GM23338 (cell line): ENCODE results near the gene TTBK2. TPM values are rescaled to one million over a fixed set of nuclear protein-coding genes. Genes with fewer than 3 reads are reported as not detected.

Experiments
- ATAC-seq: fragments of 200-7000 bp; cut with Tn5 transposase; 3 replicates; pipeline ENCODE4 v1.9.1; 2020
- DNase-seq: peaks from one replicate; pipeline ENCODE4 v3.0.0-alpha.2; 2015; ENCODE audit warnings: low spot score
- H2AFZ ChIP-seq: fragments of 200-600 bp; sonication (generic); 2 replicates; pipeline ENCODE4 v1.8.0; 2016; ENCODE audit warnings: antibody characterized with exemption, mild to moderate bottlenecking, moderate library complexity
- H3F3A ChIP-seq: fragments of 200-600 bp; sonication (generic); replicated peaks from 2 replicates; pipeline ENCODE4 v1.8.0; 2017; ENCODE audit warnings: antibody characterized with exemption, mixed run types, low read depth
- H3K27ac ChIP-seq: fragments of 200-600 bp; sonication (generic); 2 replicates; pipeline ENCODE4 v1.6.1; 2016; ENCODE audit warnings: low read depth
- H3K27me3 ChIP-seq: fragments of 200-600 bp; sonication (generic); 2 replicates; pipeline ENCODE4 v1.8.0; 2016; ENCODE audit warnings: mild to moderate bottlenecking, mixed run types, moderate library complexity; ENCODE audit not compliant: insufficient read depth
- H3K36me3 ChIP-seq: fragments of 200-600 bp; sonication (generic); 2 replicates; pipeline ENCODE4 v1.8.0; 2016; ENCODE audit warnings: mild to moderate bottlenecking; ENCODE audit not compliant: insufficient read depth
- H3K4me1 ChIP-seq: fragments of 200-600 bp; sonication (generic); 2 replicates; pipeline ENCODE4 v1.8.0; 2016; ENCODE audit warnings: mild to moderate bottlenecking, moderate library complexity; ENCODE audit not compliant: insufficient read depth
- H3K4me2 ChIP-seq: fragments of 200-600 bp; sonication (generic); 2 replicates; pipeline ENCODE4 v1.7.1; 2017; ENCODE audit warnings: mixed run types
- H3K4me3 ChIP-seq: fragments of 200-600 bp; sonication (generic); 2 replicates; pipeline ENCODE4 v1.6.1; 2016; ENCODE audit warnings: mixed run types
- H3K79me2 ChIP-seq: fragments of 200-600 bp; sonication (generic); replicated peaks from 2 replicates; pipeline ENCODE4 v1.8.0; 2017; ENCODE audit warnings: mild to moderate bottlenecking; ENCODE audit not compliant: insufficient read depth
- H3K9me2 ChIP-seq: fragments of 200-600 bp; sonication (generic); 2 replicates; pipeline ENCODE4 v1.8.0; 2017; ENCODE audit not compliant: insufficient read depth
- H4K20me1 ChIP-seq: fragments of 200-600 bp; sonication (generic); replicated peaks from 2 replicates; pipeline ENCODE4 v1.8.0; 2017; ENCODE audit warnings: mild to moderate bottlenecking; ENCODE audit not compliant: insufficient read depth
- H3K27ac Mint-ChIP-seq: 2 replicates; pipeline ENCODE4 v1.8.0; 2020; ENCODE audit warnings: inconsistent platforms, mild to moderate bottlenecking, moderate library complexity, mixed read lengths
- H3K27me3 Mint-ChIP-seq: 3 replicates; pipeline ENCODE4 v1.8.0; 2022; ENCODE audit warnings: low read depth, mild to moderate bottlenecking, moderate library complexity, mixed read lengths, inconsistent platforms; ENCODE audit not compliant: insufficient read depth, poor library complexity
- H3K36me3 Mint-ChIP-seq: 3 replicates; pipeline ENCODE4 v1.8.0; 2021; ENCODE audit warnings: low read depth, mild to moderate bottlenecking, inconsistent platforms, moderate library complexity, mixed read lengths
- H3K4me1 Mint-ChIP-seq: 3 replicates; pipeline ENCODE4 v1.8.0; 2020; ENCODE audit warnings: mild to moderate bottlenecking, inconsistent platforms, mixed read lengths
- H3K4me3 Mint-ChIP-seq: 3 replicates; pipeline ENCODE4 v1.8.0; 2021; ENCODE audit warnings: moderate library complexity, mild to moderate bottlenecking, inconsistent platforms, mixed read lengths
- H3K9me3 Mint-ChIP-seq: 3 replicates; pipeline ENCODE4 v1.8.0; 2020; ENCODE audit warnings: moderate library complexity, mild to moderate bottlenecking, inconsistent platforms, mixed read lengths
- CREB1 ChIP-seq: fragments of 250-450 bp; sonication (Bioruptor Pico); IDR thresholded peaks from 2 replicates; pipeline ENCODE4 v1.5.0; 2020; ENCODE audit warnings: low read depth, mild to moderate bottlenecking, moderate library complexity
- EZH2 ChIP-seq: fragments of 200-600 bp; sonication (generic); IDR thresholded peaks from one replicate; pipeline ENCODE4 v1.8.0; 2017; ENCODE audit warnings: antibody characterized with exemption, mild to moderate bottlenecking, low read depth; ENCODE audit not compliant: unreplicated experiment
- EZH2phosphoT487 ChIP-seq: fragments of 200-600 bp; sonication (generic); IDR thresholded peaks from one replicate; pipeline ENCODE4 v1.8.1; 2018; ENCODE audit warnings: antibody characterized with exemption; ENCODE audit not compliant: unreplicated experiment
- JUNB ChIP-seq: IDR thresholded peaks from one replicate; pipeline ENCODE4 v1.6.1; 2016; ENCODE audit warnings: antibody characterized with exemption; ENCODE audit not compliant: unreplicated experiment
- NANOG ChIP-seq: IDR thresholded peaks from 2 replicates; pipeline ENCODE4 v1.6.1; 2016; ENCODE audit warnings: antibody characterized with exemption, borderline replicate concordance
- POLR2AphosphoS5 ChIP-seq: IDR thresholded peaks from 2 replicates; pipeline ENCODE4 v1.6.1; 2016; ENCODE audit warnings: antibody characterized with exemption, low read depth
- STAT1 ChIP-seq: IDR thresholded peaks from one replicate; pipeline ENCODE4 v1.6.1; 2016; ENCODE audit warnings: antibody characterized with exemption; ENCODE audit not compliant: unreplicated experiment
- ZNF114 ChIP-seq: fragments of 250-450 bp; sonication (Bioruptor Pico); IDR thresholded peaks from 2 replicates; pipeline ENCODE4 v1.5.0; 2020; ENCODE audit warnings: mild to moderate bottlenecking, moderate library complexity
- ZNF331 ChIP-seq: fragments of 250-450 bp; sonication (Bioruptor Pico); IDR thresholded peaks from 2 replicates; pipeline ENCODE4 v1.5.0; 2020; ENCODE audit warnings: low read depth, mild to moderate bottlenecking, moderate library complexity
- polyA plus RNA-seq: library from polyadenylated mRNA; unstranded; fragments of >200 nt; fragmentation: Nextera tagmentation; extraction: Ambion mirVana; gene quantifications from 2 replicates; pipeline ENCODE4 v1.2.1, GENCODE V29; 2016
- total RNA-seq: library from RNA; depleted of rRNA; stranded (reverse); fragments of >200 nt; shearing (Covaris generic); gene quantifications from 2 replicates; pipeline ENCODE4 v1.2.3, GENCODE V29; 2014
- TF ChIP-seq, protein P1 (sequence below): IDR thresholded peaks from 2 replicates; pipeline ENCODE4 v1.6.1; 2016; ENCODE audit warnings: antibody characterized with exemption
- TF ChIP-seq, protein P2 (sequence below): IDR thresholded peaks from one replicate; pipeline ENCODE4 v1.6.1; 2018; ENCODE audit warnings: antibody characterized with exemption; ENCODE audit not compliant: unreplicated experiment
- TF ChIP-seq, protein P3 (sequence below): fragments of 250-450 bp; sonication (Bioruptor Pico); IDR thresholded peaks from 2 replicates; pipeline ENCODE4 v1.5.0; 2020; ENCODE audit warnings: mild to moderate bottlenecking, moderate library complexity
- TF ChIP-seq, protein P4 (sequence below), 2 experiments: fragments of 200-600 bp in 1 of 2; sonication (generic) in 1 of 2; conservative IDR thresholded peaks; 2 replicates each; pipeline versions ENCODE4 v1.5.1 to v1.6.1; 2016 to 2017; ENCODE audit warnings: antibody characterized with exemption in 2 of 2, low read depth in 2 of 2, mild to moderate bottlenecking in 2 of 2, moderate library complexity in 1 of 2

Gene TTBK2
- total and polyA plus RNA-seq, 2 experiments from 2014 or later, result 5.8 to 15.9 TPM

DNA sequence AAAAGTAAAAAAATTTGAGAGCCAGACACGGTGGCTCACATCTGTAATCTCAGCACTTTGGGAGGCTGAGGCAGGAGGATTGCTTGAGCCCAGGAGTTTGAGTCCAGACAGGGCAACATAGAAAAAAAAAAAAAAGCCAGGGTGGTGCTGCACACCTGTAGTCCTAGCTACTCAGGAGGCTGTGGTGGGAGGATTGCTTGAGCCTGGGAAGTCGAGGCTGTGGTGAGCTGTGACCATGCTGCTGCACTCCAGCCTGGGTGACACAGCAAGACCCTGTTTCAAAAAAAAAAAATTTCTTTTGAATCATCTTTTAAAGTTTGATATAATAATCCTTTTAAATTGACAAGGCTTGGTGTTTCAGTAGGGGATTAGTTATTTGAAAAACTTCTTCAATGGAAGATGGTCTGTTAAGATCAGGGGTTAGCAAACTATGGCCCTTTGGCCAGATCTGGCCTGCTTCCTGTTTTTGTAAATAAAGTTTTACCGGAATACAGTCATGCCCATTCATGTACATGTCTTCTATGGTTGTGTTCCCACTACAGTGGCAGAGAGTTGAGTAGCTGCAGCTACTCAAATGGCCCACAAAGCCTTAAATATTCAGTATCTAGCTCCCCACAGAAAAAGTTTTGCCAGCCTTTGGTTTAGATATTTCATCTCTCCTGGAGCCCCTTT lies 212.6 kb downstream of the TTBK2 start:
- Mint-ChIP-seq H3K27ac (no peak overlapping the region), H3K36me3 (no peaks in the 10 kb centered on the region), H3K9me3 (no peaks in the 10 kb centered on the region), H3K27me3 (no peaks in the 10 kb centered on the region), H3K4me3 (no peak overlapping the region), H3K4me1 (no peaks in the 10 kb centered on the region)
- H3F3A ChIP-seq, result no peaks in the 10 kb centered on the region
- H3K27ac ChIP-seq, result no peak overlapping the region
- H3K79me2 ChIP-seq, result no peaks in the 10 kb centered on the region
- H3K27me3 ChIP-seq, result no peaks in the 10 kb centered on the region
- ATAC-seq (no peak), DNase-seq (no peak)
- no peak overlapping the region for H2AFZ ChIP-seq
- H3K4me3 ChIP-seq, result no peak overlapping the region
- no peaks in the 10 kb centered on the region; the same call in 1 of the 2 replicates for H4K20me1 ChIP-seq
- no peak overlapping the region for H3K4me2 ChIP-seq
- no peaks in the 10 kb centered on the region for H3K9me2 ChIP-seq
- TF ChIP-seq, protein P1, sequence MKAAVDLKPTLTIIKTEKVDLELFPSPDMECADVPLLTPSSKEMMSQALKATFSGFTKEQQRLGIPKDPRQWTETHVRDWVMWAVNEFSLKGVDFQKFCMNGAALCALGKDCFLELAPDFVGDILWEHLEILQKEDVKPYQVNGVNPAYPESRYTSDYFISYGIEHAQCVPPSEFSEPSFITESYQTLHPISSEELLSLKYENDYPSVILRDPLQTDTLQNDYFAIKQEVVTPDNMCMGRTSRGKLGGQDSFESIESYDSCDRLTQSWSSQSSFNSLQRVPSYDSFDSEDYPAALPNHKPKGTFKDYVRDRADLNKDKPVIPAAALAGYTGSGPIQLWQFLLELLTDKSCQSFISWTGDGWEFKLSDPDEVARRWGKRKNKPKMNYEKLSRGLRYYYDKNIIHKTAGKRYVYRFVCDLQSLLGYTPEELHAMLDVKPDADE, result no peak
- TF ChIP-seq, protein P2, sequence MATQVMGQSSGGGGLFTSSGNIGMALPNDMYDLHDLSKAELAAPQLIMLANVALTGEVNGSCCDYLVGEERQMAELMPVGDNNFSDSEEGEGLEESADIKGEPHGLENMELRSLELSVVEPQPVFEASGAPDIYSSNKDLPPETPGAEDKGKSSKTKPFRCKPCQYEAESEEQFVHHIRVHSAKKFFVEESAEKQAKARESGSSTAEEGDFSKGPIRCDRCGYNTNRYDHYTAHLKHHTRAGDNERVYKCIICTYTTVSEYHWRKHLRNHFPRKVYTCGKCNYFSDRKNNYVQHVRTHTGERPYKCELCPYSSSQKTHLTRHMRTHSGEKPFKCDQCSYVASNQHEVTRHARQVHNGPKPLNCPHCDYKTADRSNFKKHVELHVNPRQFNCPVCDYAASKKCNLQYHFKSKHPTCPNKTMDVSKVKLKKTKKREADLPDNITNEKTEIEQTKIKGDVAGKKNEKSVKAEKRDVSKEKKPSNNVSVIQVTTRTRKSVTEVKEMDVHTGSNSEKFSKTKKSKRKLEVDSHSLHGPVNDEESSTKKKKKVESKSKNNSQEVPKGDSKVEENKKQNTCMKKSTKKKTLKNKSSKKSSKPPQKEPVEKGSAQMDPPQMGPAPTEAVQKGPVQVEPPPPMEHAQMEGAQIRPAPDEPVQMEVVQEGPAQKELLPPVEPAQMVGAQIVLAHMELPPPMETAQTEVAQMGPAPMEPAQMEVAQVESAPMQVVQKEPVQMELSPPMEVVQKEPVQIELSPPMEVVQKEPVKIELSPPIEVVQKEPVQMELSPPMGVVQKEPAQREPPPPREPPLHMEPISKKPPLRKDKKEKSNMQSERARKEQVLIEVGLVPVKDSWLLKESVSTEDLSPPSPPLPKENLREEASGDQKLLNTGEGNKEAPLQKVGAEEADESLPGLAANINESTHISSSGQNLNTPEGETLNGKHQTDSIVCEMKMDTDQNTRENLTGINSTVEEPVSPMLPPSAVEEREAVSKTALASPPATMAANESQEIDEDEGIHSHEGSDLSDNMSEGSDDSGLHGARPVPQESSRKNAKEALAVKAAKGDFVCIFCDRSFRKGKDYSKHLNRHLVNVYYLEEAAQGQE, result no peak
- TF ChIP-seq ZNF331 (CRISPR knock-in tag) (no peak), NANOG (no peak), ZNF114 (CRISPR knock-in tag) (no peak), STAT1 (no peak), CREB1 (CRISPR knock-in tag) (no peak), EZH2phosphoT487 (no peak), POLR2AphosphoS5 (no peak), JUNB (no peak), EZH2 (no peak)
- TF ChIP-seq, protein P3, sequence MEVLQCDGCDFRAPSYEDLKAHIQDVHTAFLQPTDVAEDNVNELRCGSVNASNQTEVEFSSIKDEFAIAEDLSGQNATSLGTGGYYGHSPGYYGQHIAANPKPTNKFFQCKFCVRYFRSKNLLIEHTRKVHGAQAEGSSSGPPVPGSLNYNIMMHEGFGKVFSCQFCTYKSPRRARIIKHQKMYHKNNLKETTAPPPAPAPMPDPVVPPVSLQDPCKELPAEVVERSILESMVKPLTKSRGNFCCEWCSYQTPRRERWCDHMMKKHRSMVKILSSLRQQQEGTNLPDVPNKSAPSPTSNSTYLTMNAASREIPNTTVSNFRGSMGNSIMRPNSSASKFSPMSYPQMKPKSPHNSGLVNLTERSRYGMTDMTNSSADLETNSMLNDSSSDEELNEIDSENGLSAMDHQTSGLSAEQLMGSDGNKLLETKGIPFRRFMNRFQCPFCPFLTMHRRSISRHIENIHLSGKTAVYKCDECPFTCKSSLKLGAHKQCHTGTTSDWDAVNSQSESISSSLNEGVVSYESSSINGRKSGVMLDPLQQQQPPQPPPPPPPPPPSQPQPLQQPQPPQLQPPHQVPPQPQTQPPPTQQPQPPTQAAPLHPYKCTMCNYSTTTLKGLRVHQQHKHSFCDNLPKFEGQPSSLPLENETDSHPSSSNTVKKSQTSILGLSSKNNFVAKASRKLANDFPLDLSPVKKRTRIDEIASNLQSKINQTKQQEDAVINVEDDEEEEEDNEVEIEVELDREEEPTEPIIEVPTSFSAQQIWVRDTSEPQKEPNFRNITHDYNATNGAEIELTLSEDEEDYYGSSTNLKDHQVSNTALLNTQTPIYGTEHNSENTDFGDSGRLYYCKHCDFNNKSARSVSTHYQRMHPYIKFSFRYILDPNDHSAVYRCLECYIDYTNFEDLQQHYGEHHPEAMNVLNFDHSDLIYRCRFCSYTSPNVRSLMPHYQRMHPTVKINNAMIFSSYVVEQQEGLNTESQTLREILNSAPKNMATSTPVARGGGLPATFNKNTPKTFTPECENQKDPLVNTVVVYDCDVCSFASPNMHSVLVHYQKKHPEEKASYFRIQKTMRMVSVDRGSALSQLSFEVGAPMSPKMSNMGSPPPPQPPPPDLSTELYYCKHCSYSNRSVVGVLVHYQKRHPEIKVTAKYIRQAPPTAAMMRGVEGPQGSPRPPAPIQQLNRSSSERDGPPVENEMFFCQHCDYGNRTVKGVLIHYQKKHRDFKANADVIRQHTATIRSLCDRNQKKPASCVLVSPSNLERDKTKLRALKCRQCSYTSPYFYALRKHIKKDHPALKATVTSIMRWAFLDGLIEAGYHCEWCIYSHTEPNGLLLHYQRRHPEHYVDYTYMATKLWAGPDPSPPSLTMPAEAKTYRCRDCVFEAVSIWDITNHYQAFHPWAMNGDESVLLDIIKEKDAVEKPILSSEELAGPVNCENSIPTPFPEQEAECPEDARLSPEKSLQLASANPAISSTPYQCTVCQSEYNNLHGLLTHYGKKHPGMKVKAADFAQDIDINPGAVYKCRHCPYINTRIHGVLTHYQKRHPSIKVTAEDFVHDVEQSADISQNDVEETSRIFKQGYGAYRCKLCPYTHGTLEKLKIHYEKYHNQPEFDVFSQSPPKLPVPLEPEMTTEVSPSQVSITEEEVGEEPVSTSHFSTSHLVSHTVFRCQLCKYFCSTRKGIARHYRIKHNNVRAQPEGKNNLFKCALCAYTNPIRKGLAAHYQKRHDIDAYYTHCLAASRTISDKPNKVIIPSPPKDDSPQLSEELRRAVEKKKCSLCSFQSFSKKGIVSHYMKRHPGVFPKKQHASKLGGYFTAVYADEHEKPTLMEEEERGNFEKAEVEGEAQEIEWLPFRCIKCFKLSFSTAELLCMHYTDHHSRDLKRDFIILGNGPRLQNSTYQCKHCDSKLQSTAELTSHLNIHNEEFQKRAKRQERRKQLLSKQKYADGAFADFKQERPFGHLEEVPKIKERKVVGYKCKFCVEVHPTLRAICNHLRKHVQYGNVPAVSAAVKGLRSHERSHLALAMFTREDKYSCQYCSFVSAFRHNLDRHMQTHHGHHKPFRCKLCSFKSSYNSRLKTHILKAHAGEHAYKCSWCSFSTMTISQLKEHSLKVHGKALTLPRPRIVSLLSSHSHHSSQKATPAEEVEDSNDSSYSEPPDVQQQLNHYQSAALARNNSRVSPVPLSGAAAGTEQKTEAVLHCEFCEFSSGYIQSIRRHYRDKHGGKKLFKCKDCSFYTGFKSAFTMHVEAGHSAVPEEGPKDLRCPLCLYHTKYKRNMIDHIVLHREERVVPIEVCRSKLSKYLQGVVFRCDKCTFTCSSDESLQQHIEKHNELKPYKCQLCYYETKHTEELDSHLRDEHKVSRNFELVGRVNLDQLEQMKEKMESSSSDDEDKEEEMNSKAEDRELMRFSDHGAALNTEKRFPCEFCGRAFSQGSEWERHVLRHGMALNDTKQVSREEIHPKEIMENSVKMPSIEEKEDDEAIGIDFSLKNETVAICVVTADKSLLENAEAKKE, result no peak
- TF ChIP-seq, protein P4, sequence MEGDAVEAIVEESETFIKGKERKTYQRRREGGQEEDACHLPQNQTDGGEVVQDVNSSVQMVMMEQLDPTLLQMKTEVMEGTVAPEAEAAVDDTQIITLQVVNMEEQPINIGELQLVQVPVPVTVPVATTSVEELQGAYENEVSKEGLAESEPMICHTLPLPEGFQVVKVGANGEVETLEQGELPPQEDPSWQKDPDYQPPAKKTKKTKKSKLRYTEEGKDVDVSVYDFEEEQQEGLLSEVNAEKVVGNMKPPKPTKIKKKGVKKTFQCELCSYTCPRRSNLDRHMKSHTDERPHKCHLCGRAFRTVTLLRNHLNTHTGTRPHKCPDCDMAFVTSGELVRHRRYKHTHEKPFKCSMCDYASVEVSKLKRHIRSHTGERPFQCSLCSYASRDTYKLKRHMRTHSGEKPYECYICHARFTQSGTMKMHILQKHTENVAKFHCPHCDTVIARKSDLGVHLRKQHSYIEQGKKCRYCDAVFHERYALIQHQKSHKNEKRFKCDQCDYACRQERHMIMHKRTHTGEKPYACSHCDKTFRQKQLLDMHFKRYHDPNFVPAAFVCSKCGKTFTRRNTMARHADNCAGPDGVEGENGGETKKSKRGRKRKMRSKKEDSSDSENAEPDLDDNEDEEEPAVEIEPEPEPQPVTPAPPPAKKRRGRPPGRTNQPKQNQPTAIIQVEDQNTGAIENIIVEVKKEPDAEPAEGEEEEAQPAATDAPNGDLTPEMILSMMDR (conservative IDR thresholded peaks at IDR 0.05; ENCODE audit: low read depth in 2 of 2), result no peak
- no peaks in the 10 kb centered on the region for H3K36me3 ChIP-seq
- no peaks in the 10 kb centered on the region for H3K4me1 ChIP-seq
